WTC11 (cell line): ENCODE data around the gene RIPK1. TPM values are rescaled to one million over a fixed set of nuclear protein-coding genes. Genes with fewer than 3 reads are reported as not detected.

ENCODE experiments used
- ATAC-seq: fragments of 200-7000 bp; cut with Tn5 transposase; 2 replicates; pipeline ENCODE4 v1.10.0; 2021; ENCODE audit warnings: mild to moderate bottlenecking, moderate library complexity
- CTCF ChIA-PET: fragments of 300-600 bp; sonication (Branson Sonifier 250); formaldehyde crosslinking; loops from one replicate; lab custom pipeline; 2021; ENCODE audit warnings: antibody characterized with exemption; lab: Charles Lee
- POLR2A ChIA-PET: fragments of 350-600 bp; sonication (Branson Sonifier 250); formaldehyde crosslinking; loops from one replicate; lab custom pipeline; 2021; ENCODE audit warnings: antibody characterized with exemption; lab: Charles Lee
- DNase-seq: peaks from one replicate; pipeline ENCODE4 v3.0.0; 2021; ENCODE audit warnings: low spot score
- H3K27ac Mint-ChIP-seq: 2 replicates; pipeline ENCODE4 v1.8.0; 2021; ENCODE audit warnings: mixed read lengths
- H3K27me3 Mint-ChIP-seq: 2 replicates; pipeline ENCODE4 v1.8.0; 2021; ENCODE audit warnings: low read depth, mild to moderate bottlenecking, moderate library complexity, mixed read lengths
- H3K36me3 Mint-ChIP-seq: 2 replicates; pipeline ENCODE4 v1.8.0; 2021; ENCODE audit warnings: mixed read lengths
- H3K4me1 Mint-ChIP-seq: 2 replicates; pipeline ENCODE4 v1.8.0; 2022; ENCODE audit warnings: mixed read lengths
- H3K4me3 Mint-ChIP-seq: 2 replicates; pipeline ENCODE4 v1.8.0; 2021; ENCODE audit warnings: mild to moderate bottlenecking, moderate library complexity, mixed read lengths
- H3K9me3 Mint-ChIP-seq: 2 replicates; pipeline ENCODE4 v1.8.0; 2021; ENCODE audit warnings: mixed read lengths
- AFF4 ChIP-seq: sonication (generic); formaldehyde crosslinking; IDR thresholded peaks from 2 replicates; pipeline ENCODE4 v1.8.1; 2023; ENCODE audit warnings: mild to moderate bottlenecking, missing genetic modification reagents, borderline replicate concordance
- AR ChIP-seq: fragments of 250-450 bp; sonication (Bioruptor Pico); IDR thresholded peaks from 2 replicates; pipeline ENCODE4 v1.9.0; 2021; ENCODE audit warnings: mild to moderate bottlenecking
- ERG ChIP-seq: fragments of 250-450 bp; sonication (Bioruptor Pico); IDR thresholded peaks from 2 replicates; pipeline ENCODE4 v1.8.0; 2021; ENCODE audit warnings: mild to moderate bottlenecking
- GRHL2 ChIP-seq: fragments of 250-450 bp; sonication (Bioruptor Pico); IDR thresholded peaks from 2 replicates; pipeline ENCODE4 v1.8.0; 2022; ENCODE audit warnings: mild to moderate bottlenecking, moderate library complexity; ENCODE audit not compliant: insufficient replicate concordance, severe bottlenecking
- HMGXB4 ChIP-seq: sonication (generic); formaldehyde crosslinking; IDR thresholded peaks from 2 replicates; pipeline ENCODE4 v1.8.1; 2023; ENCODE audit warnings: mild to moderate bottlenecking, moderate library complexity, missing genetic modification reagents
- IRF1 ChIP-seq: sonication (generic); formaldehyde crosslinking; IDR thresholded peaks from 2 replicates; pipeline ENCODE4 v1.8.0; 2023; ENCODE audit warnings: missing genetic modification reagents
- JUN ChIP-seq: sonication (generic); formaldehyde crosslinking; IDR thresholded peaks from 2 replicates; pipeline ENCODE4 v1.8.0; 2023; ENCODE audit warnings: mild to moderate bottlenecking, missing genetic modification reagents
- KAT7 ChIP-seq: sonication (generic); formaldehyde crosslinking; IDR thresholded peaks from 2 replicates; pipeline ENCODE4 v1.8.1; 2023; ENCODE audit warnings: missing genetic modification reagents, mild to moderate bottlenecking, borderline replicate concordance
- MYBL2 ChIP-seq: sonication (generic); formaldehyde crosslinking; IDR thresholded peaks from 2 replicates; pipeline ENCODE4 v1.8.1; 2023; ENCODE audit warnings: mild to moderate bottlenecking, moderate library complexity, missing genetic modification reagents
- NR3C1 ChIP-seq: sonication (generic); formaldehyde crosslinking; conservative IDR thresholded peaks from 2 replicates; pipeline ENCODE4 v1.8.1; 2023; ENCODE audit warnings: low read depth, mild to moderate bottlenecking, missing genetic modification reagents
- PREB ChIP-seq: sonication (generic); formaldehyde crosslinking; IDR thresholded peaks from 2 replicates; pipeline ENCODE4 v1.8.1; 2022; ENCODE audit warnings: mild to moderate bottlenecking, missing genetic modification reagents, moderate library complexity, borderline replicate concordance
- SOX15 ChIP-seq: fragments of 250-450 bp; sonication (Bioruptor Pico); IDR thresholded peaks from 2 replicates; pipeline ENCODE4 v1.9.0; 2021; ENCODE audit warnings: mild to moderate bottlenecking
- TEAD1 ChIP-seq: sonication (generic); formaldehyde crosslinking; IDR thresholded peaks from 2 replicates; pipeline ENCODE4 v1.8.0; 2022; ENCODE audit warnings: mild to moderate bottlenecking, missing genetic modification reagents
- ZNF138 ChIP-seq: sonication (generic); formaldehyde crosslinking; conservative IDR thresholded peaks from 2 replicates; pipeline ENCODE4 v1.8.1; 2022; ENCODE audit warnings: mild to moderate bottlenecking, moderate library complexity, missing genetic modification reagents
- ZNF317 ChIP-seq: sonication (generic); formaldehyde crosslinking; IDR thresholded peaks from 2 replicates; pipeline ENCODE4 v1.8.1; 2023; ENCODE audit warnings: low read depth, mild to moderate bottlenecking, moderate library complexity, missing genetic modification reagents, borderline replicate concordance
- ZNF532 ChIP-seq: fragments of 250-450 bp; sonication (Bioruptor Pico); IDR thresholded peaks from 2 replicates; pipeline ENCODE4 v1.9.0; 2021; ENCODE audit warnings: mild to moderate bottlenecking, borderline replicate concordance
- ZNF671 ChIP-seq: fragments of 250-450 bp; sonication (Bioruptor Pico); IDR thresholded peaks from 2 replicates; pipeline ENCODE4 v1.8.0; 2021; ENCODE audit warnings: mild to moderate bottlenecking
- total RNA-seq: library from RNA; stranded (reverse); gene quantifications from 3 replicates; pipeline ENCODE4 v1.2.3, GENCODE V29; 2021

Gene RIPK1
- total RNA-seq, 1 experiment from 2014 or later, result 8.7 TPM

- no peak for TF ChIP-seq ZNF532 (CRISPR knock-in tag)
- no peak for TF ChIP-seq KAT7 (CRISPR knock-in tag)
- no peak for TF ChIP-seq NR3C1 (CRISPR knock-in tag)
- TF ChIP-seq HMGXB4 (CRISPR knock-in tag), result peak; percentile 60; the same call in 1 of the 2 replicates
- TF ChIP-seq AFF4 (CRISPR knock-in tag), result no peak
- no peak for TF ChIP-seq TEAD1
- 0 out of 2 replicates have a peak, but pooled peaks have one; percentile 10 for TF ChIP-seq ZNF317 (CRISPR knock-in tag)
- TF ChIP-seq AR (CRISPR knock-in tag), result no peak
Measured at GRCh38 chr6:3063733-3064700, 4.3 kb upstream of the RIPK1 start (continued).

GRCh38 chr6:3071568-3071967 lies 3.3 kb downstream of the RIPK1 start:
- Mint-ChIP-seq H3K36me3 (peaks cover 27% of the 10 kb centered on the region), H3K27me3 (peaks cover 11% of the 10 kb centered on the region), H3K4me3 (no peak overlapping the region), H3K27ac (peak overlapping the region; percentile 90), H3K4me1 (peaks cover 58% of the 10 kb centered on the region), H3K9me3 (peaks cover 11% of the 10 kb centered on the region)
- DNase-seq (no peak), ATAC-seq (no peak)
- TF ChIP-seq ZNF138 (CRISPR knock-in tag) (no peak), ERG (CRISPR knock-in tag) (no peak), MYBL2 (CRISPR knock-in tag) (no peak), PREB (CRISPR knock-in tag) (no peak), SOX15 (no peak), GRHL2 (no peak), ZNF671 (no peak), IRF1 (CRISPR knock-in tag) (no peak), JUN (CRISPR knock-in tag) (no peak)
- POLR2A ChIA-PET, result no interaction called here
- CTCF ChIA-PET, result interaction anchor here (0.8 kb wide), 1 partner anchor 124 kb away, joined by 3 read pairs; no protein-coding TSS in a partner anchor
